GM12878 (cell line): ENCODE results near the gene CNR2. TPM values are rescaled to one million over a fixed set of nuclear protein-coding genes. Genes with fewer than 3 reads are reported as not detected.

Experiments used
- BCL11A ChIP-seq: IDR thresholded peaks from 2 replicates; pipeline ENCODE4 v1.6.1; 2011; ENCODE audit warnings: low read depth, low read length
- CBFB ChIP-seq: IDR thresholded peaks from 2 replicates; pipeline ENCODE4 v1.6.1; 2016; ENCODE audit warnings: antibody characterized with exemption, low read depth
- CHD4 ChIP-seq: fragments of 200-600 bp; sonication (generic); IDR thresholded peaks from 2 replicates; pipeline ENCODE4 v1.6.1; 2016; ENCODE audit warnings: mild to moderate bottlenecking
- EP300 ChIP-seq, 2 experiments: fragments of 150-350 bp in 1 of 2; IDR thresholded peaks; 2 replicates each; pipeline ENCODE4 v1.6.1; 2011 to 2012; ENCODE audit warnings: low read depth in 2 of 2, low read length in 2 of 2, borderline replicate concordance in 1 of 2, improper control_type of control experiment in 1 of 2, inconsistent platforms in 1 of 2; ENCODE audit not compliant: control insufficient read depth in 1 of 2
- ETV6 ChIP-seq, 2 experiments: fragments of 450-650 bp in 1 of 2; IDR thresholded peaks in 1 of 2; conservative IDR thresholded peaks in 1 of 2; 2 replicates each; pipeline ENCODE4 v1.6.1; 2014; ENCODE audit warnings: antibody characterized with exemption in 1 of 2, borderline replicate concordance in 1 of 2, low read depth in 1 of 2, mild to moderate bottlenecking in 1 of 2, moderate library complexity in 1 of 2
- FOXM1 ChIP-seq: IDR thresholded peaks from 2 replicates; pipeline ENCODE4 v1.6.1; 2012; ENCODE audit warnings: low read depth, mild to moderate bottlenecking, inconsistent platforms, low read length, moderate library complexity
- HCFC1 ChIP-seq: fragments of 150-350 bp; IDR thresholded peaks from 2 replicates; pipeline ENCODE4 v1.6.1; 2014; ENCODE audit warnings: low read length
- IKZF2 ChIP-seq, 2 experiments: fragments of 450-650 bp; IDR thresholded peaks; 2 replicates each; pipeline ENCODE4 v1.6.1; 2017; ENCODE audit warnings: mild to moderate bottlenecking in 2 of 2, moderate library complexity in 2 of 2
- IRF4 ChIP-seq: IDR thresholded peaks from 2 replicates; pipeline ENCODE4 v1.6.1; 2011; ENCODE audit warnings: low read depth, low read length
- LARP7 ChIP-seq: fragments of 450-650 bp; IDR thresholded peaks from 2 replicates; pipeline ENCODE4 v1.6.1; 2017; ENCODE audit warnings: mild to moderate bottlenecking
- MEF2B ChIP-seq: fragments of 450-650 bp; IDR thresholded peaks from 2 replicates; pipeline ENCODE4 v1.6.1; 2018; ENCODE audit warnings: mild to moderate bottlenecking, moderate library complexity; ENCODE audit not compliant: partially characterized antibody, poor library complexity, severe bottlenecking
- MXI1 ChIP-seq: fragments of 150-350 bp; IDR thresholded peaks from 2 replicates; pipeline ENCODE4 v1.6.1; 2011; ENCODE audit warnings: low read depth, mild to moderate bottlenecking, inconsistent platforms, low read length, improper control_type of control experiment
- NBN ChIP-seq: fragments of 450-650 bp; IDR thresholded peaks from 2 replicates; pipeline ENCODE4 v1.6.1; 2016
- PAX5 ChIP-seq: IDR thresholded peaks from 2 replicates; pipeline ENCODE4 v1.6.1; 2011; ENCODE audit warnings: low read depth, low read length, borderline replicate concordance
- PBX3 ChIP-seq: IDR thresholded peaks from 2 replicates; pipeline ENCODE4 v1.6.1; 2011; ENCODE audit warnings: mild to moderate bottlenecking, low read depth, low read length, moderate library complexity; ENCODE audit not compliant: insufficient replicate concordance
- RAD21 ChIP-seq: IDR thresholded peaks from 2 replicates; pipeline ENCODE4 v1.6.1; 2011; ENCODE audit warnings: mild to moderate bottlenecking, low read depth, low read length, moderate library complexity; ENCODE audit not compliant: insufficient read depth
- RELA ChIP-seq: fragments of 450-650 bp; IDR thresholded peaks from 2 replicates; pipeline ENCODE4 v1.8.0; 2014; ENCODE audit warnings: borderline replicate concordance; ENCODE audit not compliant: partially characterized antibody
- RELB ChIP-seq: fragments of 450-650 bp; IDR thresholded peaks from 2 replicates; pipeline ENCODE4 v1.6.1; 2017; ENCODE audit warnings: low read depth, mild to moderate bottlenecking, moderate library complexity
- TARDBP ChIP-seq: IDR thresholded peaks from 2 replicates; pipeline ENCODE4 v1.6.1; 2016; ENCODE audit warnings: borderline replicate concordance
- TBL1XR1 ChIP-seq: IDR thresholded peaks from 2 replicates; pipeline ENCODE4 v1.6.1; 2012; ENCODE audit warnings: low read depth, low read length, improper control_type of control experiment
- ZBED1 ChIP-seq: IDR thresholded peaks from 2 replicates; pipeline ENCODE4 v1.6.1; 2016; ENCODE audit warnings: borderline replicate concordance
- polyA plus RNA-seq, 11 experiments: library from polyadenylated mRNA; depleted of rRNA in 4 of 11; unstranded in 6 of 11; stranded (reverse) in 5 of 11; fragments of >200 nt; fragmentation: Nextera tagmentation in 4 of 11; fragmentation: Illumina TruSeq in 1 of 11; extraction: Ambion mirVana in 4 of 11; extraction: Trizol in 1 of 11; gene quantifications; 1 replicate in 1 of 11; 2 replicates in 10 of 11; pipeline versions ENCODE4 v1.2.1 to v1.2.3, GENCODE V29; 2011 to 2016; ENCODE audit warnings: inconsistent platforms in 2 of 11, missing spikeins in 2 of 11, low read depth in 1 of 11
- total RNA-seq, 4 experiments: library from RNA; depleted of rRNA in 3 of 4; stranded (reverse); fragments of >200 nt in 3 of 4; fragmentation: Illumina TruSeq in 1 of 4; extraction: Trizol in 1 of 4; gene quantifications; 2 replicates each; pipeline versions ENCODE4 v1.2.1 to v1.2.3, GENCODE V29; 2013 to 2021
- TF ChIP-seq, protein P1 (sequence below): fragments of 150-350 bp; IDR thresholded peaks from 2 replicates; pipeline ENCODE4 v1.6.1; 2016; ENCODE audit warnings: low read depth, low read length
- TF ChIP-seq, protein P2 (sequence below): IDR thresholded peaks from 2 replicates; pipeline ENCODE4 v1.6.1; 2012; ENCODE audit warnings: low read length, inconsistent platforms

CNR2 gene
- total and polyA plus RNA-seq, 10 of the 15 experiments (the other 5 are each of a cell fraction or from before 2014, with no cell fraction given): 0.46 to 19.8 (median 12.2) TPM

- TF ChIP-seq RELB: peak; percentile 74
- TF ChIP-seq, protein P1, sequence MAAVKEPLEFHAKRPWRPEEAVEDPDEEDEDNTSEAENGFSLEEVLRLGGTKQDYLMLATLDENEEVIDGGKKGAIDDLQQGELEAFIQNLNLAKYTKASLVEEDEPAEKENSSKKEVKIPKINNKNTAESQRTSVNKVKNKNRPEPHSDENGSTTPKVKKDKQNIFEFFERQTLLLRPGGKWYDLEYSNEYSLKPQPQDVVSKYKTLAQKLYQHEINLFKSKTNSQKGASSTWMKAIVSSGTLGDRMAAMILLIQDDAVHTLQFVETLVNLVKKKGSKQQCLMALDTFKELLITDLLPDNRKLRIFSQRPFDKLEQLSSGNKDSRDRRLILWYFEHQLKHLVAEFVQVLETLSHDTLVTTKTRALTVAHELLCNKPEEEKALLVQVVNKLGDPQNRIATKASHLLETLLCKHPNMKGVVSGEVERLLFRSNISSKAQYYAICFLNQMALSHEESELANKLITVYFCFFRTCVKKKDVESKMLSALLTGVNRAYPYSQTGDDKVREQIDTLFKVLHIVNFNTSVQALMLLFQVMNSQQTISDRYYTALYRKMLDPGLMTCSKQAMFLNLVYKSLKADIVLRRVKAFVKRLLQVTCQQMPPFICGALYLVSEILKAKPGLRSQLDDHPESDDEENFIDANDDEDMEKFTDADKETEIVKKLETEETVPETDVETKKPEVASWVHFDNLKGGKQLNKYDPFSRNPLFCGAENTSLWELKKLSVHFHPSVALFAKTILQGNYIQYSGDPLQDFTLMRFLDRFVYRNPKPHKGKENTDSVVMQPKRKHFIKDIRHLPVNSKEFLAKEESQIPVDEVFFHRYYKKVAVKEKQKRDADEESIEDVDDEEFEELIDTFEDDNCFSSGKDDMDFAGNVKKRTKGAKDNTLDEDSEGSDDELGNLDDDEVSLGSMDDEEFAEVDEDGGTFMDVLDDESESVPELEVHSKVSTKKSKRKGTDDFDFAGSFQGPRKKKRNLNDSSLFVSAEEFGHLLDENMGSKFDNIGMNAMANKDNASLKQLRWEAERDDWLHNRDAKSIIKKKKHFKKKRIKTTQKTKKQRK: no peak
- peak; percentile 68; the same call in 1 of the 2 replicates for TF ChIP-seq TARDBP
- peak; percentile 60; the same call in 1 of the 2 replicates for TF ChIP-seq FOXM1
- peak; percentile 26; the same call in 1 of the 2 replicates for TF ChIP-seq HCFC1
- peak; percentile 76 for TF ChIP-seq NBN
- peak; percentile 65 for TF ChIP-seq MXI1
- TF ChIP-seq IRF4: 0 out of 2 replicates have a peak, but pooled peaks have one; percentile 43
- peak; percentile 61; the same call in 1 of the 2 replicates for TF ChIP-seq BCL11A
- peak; percentile 41 for TF ChIP-seq MEF2B
- peak; percentile 67; the same call in 1 of the 2 replicates for TF ChIP-seq LARP7
- peak; percentile 89 for TF ChIP-seq PBX3
- TF ChIP-seq CHD4: no peak
- peak in 1 of 2 experiments; percentile 75; a peak in 2 of 4 replicates for TF ChIP-seq ETV6 (conservative IDR thresholded peaks at IDR 0.05 in 1 of 2, IDR thresholded peaks at IDR 0.05 in 1 of 2; ENCODE audit: borderline replicate concordance in 1 of 2, low read depth in 1 of 2)
- TF ChIP-seq EP300 (IDR thresholded peaks at IDR 0.05; ENCODE audit: borderline replicate concordance in 1 of 2, control insufficient read depth in 1 of 2, low read depth in 2 of 2, low read length in 2 of 2): peak; percentile 49 to 50; a peak in 2 of 4 replicates
- TF ChIP-seq PAX5: peak; percentile 72
- peak; percentile 61 to 65 for TF ChIP-seq IKZF2 (IDR thresholded peaks at IDR 0.05)
- peak; percentile 83 for TF ChIP-seq CBFB
- TF ChIP-seq RELA: no peak
- peak; percentile 67; the same call in 1 of the 2 replicates for TF ChIP-seq ZBED1
- TF ChIP-seq, protein P2, sequence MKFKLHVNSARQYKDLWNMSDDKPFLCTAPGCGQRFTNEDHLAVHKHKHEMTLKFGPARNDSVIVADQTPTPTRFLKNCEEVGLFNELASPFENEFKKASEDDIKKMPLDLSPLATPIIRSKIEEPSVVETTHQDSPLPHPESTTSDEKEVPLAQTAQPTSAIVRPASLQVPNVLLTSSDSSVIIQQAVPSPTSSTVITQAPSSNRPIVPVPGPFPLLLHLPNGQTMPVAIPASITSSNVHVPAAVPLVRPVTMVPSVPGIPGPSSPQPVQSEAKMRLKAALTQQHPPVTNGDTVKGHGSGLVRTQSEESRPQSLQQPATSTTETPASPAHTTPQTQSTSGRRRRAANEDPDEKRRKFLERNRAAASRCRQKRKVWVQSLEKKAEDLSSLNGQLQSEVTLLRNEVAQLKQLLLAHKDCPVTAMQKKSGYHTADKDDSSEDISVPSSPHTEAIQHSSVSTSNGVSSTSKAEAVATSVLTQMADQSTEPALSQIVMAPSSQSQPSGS: no peak
- TF ChIP-seq RAD21: peak; percentile 41
- peak; percentile 31; the same call in 1 of the 2 replicates for TF ChIP-seq TBL1XR1
These were observed 45.8 kb upstream of the CNR2 start (continued) for GRCh38 chr1:23958810-23959460.
